HG03095 (cell line): Measurements from ENCODE around the gene EVC.

Source experiments
- ATAC-seq: cut with Tn5 transposase; IDR thresholded peaks from one replicate; pipeline ENCODE4 v1.9.1; 2021; ENCODE audit warnings: moderate library complexity; ENCODE audit not compliant: unreplicated experiment

Gene EVC

DNA sequence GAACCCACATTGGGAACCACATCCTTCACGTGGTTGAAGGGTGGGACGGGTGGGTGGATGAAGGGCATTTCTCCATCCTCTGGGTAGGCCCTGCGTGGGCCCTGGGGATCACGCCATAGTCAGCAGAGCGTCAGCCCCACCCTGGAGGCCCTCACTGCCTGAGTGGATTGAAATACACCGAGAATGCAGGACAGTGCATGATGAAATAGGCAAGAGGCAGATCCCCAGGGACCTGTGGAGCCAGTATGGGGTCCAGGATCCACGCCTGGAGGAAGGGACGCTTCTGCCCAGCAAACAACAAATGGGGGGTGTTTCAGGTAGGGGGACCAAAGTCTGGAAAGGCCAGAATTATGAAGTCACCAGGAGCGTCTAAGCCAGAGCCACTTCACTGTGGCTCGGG, 19.4 kb downstream of the EVC start:
- ATAC-seq = no peak

DNA sequence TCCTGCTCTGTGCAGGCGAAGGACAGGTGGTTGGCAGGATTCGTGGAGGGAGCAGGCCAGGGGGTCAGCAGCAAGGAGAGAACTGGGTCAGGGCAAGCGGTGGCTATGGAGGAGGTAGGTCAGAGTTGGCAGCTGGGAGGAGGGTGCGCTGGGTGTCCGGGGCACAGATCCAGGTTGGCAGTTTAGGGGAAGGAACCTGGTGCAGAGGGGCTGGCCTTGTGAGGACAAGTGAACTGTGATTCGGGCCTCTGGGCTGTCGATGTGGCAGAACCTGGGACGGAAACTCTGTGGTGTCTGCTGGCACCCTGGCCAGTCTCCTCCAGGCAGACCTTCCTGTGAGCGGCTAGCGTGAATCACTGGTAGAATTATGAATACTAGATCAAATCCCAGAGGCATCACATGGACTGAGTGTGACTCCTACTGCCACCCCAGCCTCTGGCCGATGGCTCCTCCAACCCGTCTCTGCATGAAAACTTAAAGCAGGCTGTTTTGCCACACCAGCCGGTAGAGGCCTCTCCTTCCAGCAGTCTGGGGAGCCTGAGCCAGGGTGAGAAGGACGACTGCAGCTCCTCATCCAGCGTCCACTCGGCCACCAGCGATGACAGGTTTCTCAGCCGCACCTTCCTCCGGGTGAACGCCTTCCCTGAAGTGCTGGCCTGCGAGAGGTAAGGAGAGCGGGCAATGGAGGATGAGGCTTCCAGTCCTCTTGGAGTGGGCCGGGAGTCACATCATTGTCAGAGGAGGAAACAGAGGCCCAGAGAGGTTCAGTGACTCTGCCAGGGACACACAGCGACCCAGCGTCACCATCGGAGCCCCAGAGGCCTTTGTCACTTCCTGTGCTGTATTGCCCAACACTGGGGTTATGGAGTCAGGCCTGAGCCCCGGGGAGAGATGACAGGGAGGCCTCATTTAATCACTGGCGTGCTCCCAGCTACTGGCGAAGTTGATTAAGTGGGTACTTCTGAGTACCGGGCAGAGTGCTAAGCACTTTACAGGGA, 20.3 kb downstream of the EVC start:
- no peak for ATAC-seq

GRCh38 chr4:5732158-5732557, 21.2 kb downstream of the EVC start:
- ATAC-seq = no peak

- ATAC-seq = no peak
Measured at GRCh38 chr4:5734853-5735252, 23.9 kb downstream of the EVC start.

GRCh38 chr4:5735463-5735862, 24.5 kb downstream of the EVC start:
- no peak for ATAC-seq

DNA sequence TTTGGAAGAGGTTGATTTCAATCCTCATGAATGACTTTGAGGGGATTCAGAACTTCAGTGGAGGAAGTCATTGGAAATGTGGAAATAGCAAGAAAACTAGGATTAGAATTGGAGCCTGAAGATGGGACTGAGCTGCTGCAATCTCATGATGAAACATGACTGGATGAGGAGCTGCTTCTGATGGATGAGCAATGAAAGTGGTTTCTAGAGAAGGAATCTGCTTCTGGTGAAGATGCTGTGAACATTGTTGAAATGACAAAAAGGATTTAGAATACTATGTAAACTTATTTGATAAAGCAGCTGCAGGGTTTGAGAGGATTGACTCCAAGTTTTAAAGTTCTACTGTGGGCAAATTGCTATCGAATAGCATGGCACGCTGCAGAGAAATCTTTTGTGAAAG, 27.1 kb downstream of the EVC start:
- ATAC-seq = no peak

DNA sequence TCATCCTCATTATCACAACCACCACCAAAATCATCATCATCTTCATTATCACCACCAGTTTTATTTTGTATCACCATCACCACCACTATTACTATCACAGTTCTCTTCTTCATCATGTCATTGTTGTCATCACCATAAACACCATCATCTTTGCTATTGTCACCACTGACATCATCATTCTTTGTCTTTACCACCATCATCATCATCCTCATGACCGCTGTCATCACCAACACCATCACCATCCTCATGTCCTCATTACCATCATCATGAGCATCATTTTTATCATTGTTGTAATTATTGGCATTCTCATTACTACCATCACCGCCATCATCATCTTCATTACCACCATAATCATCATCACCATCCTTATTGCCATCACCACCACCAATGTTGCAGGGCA, 31.4 kb downstream of the EVC start:
- ATAC-seq = no peak

DNA sequence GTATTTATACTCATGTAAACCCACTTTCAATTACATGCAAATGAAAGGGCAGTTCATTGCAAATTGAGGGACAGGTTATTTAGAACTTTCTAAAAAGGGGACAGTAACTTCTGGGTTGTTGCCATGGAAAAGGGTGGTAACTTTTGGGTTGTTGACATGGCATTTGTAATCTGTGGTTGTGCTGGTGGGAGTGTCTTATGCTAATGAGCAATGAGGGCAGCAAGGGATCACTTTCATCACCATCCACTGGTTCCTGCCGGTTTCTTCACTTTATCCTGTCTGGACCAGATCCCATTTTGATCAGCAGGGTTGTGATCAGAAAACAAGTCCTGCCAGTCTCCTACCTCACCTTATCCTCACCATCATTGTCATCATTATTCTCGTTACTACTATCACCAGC, 32.0 kb downstream of the EVC start:
- ATAC-seq = no peak

DNA sequence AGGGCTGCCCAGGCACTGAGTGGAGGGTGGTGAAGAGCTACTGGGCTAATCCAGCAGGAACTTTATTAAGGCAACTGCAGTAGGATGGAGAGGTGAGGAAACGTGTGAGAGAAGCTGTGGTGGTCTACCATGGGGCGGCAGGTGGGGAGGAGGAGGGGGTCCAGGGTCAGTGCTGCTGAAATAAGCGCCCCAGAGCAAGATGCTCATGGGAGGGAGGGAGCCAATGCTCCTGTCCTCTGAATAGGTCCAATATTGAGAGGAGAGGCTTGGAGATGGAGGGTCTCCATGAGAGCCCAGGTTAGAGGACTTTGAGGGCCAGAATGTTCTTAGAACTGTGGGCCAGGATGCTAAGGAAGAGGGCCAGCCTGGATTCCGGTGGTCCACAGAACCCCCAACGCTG, 35.2 kb downstream of the EVC start:
- ATAC-seq = no peak

DNA sequence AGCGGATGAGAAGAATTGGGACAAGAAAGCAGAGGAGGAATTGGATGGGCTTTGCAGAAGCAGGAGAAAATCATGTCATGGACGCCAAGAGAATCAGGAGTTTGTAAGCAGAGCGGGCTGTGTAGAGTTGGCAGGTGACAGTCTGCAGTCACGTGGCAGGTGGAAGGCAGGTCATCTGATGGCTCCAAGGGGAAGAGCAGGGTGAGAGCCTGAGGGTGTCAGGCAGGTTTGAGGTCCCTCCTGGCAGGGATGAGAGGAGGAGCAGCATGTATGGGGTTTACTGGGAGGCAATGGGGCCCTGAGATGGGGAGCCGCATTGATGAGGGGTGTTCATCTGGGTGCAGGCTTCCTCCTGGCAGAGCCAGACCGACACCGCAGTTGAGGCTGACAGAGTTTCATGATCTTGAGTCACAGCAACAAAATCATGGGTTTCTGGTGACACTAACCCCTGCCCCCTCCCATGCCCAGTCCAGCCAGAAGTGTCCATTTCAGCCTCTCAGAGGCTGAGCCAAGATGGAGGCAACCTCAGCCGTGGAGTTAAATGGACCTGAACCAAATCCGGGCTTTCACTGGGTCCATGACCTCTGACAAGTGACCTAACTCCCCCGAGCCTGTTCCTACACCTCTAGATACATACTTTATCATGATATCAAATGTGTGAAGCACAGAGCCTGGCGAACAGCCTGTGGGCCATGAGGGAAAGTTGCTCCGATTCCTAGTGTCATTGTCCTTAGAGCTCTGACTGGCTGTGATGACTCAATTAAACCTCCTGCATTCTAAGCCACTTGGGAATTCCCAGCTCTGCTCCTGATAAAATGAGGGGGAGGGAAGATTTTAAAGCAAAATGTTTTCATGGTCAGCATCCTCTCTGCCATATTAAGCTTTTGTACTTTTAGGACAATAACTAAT, 36.1 kb downstream of the EVC start:
- no peak for ATAC-seq

GRCh38 chr4:5747738-5748375, 36.9 kb downstream of the EVC start:
- ATAC-seq = no peak

DNA sequence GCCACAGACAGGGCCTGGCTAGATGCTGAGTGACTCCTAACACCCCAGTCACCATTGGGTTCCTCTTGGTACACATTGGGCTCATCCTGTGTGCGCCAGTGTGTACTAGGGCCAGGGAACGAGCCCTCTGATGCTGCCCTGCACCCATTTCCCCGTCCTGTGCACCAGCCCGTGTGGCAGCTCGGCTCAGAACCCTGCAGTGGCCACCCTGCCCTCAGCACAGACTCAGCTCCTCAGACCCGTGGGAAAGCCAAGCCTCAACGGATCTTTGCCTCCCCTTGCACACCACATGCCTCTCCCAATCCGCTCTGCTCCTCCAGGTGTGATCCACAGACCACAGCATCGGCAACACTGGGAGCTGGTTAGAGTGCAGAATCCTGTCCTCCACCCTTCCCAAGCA, 38.6 kb downstream of the EVC start:
- ATAC-seq = no peak

DNA sequence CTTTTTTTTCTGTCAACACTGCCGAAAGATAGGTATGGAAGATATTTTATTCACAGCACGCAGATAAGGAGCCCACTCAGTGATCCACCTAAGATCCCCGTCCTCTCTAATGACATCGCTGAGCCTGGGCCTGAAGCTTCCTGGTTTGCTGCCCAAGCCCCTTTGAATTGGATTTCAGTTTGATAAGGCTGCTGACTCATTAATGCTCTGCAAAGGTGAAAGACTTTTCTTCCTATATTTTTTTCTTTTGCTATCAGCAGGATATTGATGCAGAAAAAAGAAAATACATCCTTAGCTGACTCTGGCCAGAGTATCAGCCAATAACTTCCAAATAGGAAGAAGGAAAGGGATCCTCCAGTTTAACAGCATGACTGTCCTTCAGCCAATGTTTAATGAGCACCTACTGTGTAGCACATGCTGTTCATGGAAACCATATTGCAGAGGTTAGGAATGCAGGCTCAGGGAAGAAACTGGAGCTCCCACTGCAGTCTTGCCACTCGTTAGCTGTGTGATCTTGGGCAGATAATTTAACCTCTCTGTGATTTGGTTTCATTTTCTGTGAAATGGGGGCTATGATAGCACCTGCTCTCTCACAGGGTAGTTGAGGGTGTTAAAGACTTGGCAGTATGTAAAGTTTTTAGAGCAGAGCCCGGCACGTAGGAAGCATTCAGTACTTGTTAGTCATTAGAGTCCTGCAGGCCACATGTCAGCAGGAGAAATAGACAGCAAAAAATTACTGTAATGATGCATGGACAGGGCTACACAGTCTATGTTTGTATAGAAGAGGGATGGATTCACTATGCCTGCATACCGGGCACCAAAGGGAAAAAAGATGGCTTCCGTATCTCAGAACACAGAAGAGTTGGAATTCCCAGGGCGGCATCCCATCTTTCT, 39.3 kb downstream of the EVC start:
- ATAC-seq = no peak

DNA sequence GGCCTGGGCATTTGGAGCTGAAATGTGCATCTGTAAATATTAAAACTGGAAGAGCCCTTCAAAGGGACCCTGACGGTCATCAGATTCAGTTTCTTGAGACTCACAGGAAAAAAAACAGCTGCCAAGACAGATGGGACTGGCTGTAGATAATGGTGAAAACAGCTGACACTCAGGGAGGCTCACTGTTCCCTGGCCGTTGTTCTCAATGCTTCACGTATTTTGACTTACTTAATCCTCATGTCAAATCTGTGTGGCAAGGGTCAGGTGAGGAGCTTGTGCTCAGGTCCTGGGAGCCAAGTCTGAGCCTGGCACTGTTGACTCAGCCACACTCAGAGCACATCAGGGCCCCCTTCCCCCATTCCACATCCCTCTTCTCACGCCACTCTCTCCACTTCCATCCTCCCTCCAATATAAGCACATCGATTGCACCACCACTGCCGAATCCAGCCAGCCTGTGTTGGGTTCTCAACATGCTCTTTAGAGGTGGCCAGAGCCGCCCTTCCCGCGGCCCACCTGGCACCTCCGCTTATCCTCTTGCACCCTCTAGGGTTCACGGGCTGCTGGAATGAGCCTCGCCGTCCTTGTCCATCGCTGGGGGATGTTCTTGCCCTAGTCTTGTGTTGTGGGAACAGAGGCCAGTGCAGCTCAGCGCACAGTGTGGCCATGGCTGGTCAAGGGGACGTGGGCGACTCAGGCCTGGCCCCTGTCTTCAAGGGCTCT, 40.1 kb downstream of the EVC start:
- ATAC-seq = no peak

DNA sequence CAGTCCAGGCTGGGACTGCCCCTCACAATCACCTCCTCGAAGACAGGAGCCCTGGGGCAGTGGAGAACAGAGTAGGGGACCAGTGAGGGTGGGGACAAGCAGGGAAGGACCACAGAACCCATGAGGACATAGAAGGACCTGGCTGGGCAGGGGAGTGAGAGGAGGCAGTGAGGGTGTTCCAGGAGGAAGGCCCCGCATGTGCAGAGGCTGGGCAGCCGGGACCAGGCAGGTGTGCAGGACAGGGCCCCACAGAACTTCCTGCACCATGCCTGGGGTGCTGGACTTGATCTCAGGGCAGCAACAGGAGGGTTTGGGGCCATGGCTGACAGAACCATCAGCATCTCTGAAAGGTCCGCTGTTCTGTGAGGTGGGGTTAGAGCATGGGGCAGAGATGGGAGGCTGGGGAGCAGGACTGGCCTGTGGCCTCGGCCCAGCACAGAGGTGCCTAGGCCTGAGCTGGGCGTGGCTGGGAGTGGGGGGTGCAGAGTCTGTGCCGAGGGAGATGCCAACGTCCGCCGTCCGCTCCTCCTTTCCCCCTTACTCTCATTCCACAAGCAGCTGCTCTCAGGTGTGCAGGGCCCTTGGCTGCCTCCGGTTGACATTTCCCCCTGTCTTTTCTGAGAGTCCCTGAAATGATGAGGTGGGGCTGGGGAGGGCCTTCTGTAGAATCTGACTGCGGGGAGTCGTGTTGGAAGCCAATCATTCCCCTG, 40.8 kb downstream of the EVC start:
- ATAC-seq = no peak

DNA sequence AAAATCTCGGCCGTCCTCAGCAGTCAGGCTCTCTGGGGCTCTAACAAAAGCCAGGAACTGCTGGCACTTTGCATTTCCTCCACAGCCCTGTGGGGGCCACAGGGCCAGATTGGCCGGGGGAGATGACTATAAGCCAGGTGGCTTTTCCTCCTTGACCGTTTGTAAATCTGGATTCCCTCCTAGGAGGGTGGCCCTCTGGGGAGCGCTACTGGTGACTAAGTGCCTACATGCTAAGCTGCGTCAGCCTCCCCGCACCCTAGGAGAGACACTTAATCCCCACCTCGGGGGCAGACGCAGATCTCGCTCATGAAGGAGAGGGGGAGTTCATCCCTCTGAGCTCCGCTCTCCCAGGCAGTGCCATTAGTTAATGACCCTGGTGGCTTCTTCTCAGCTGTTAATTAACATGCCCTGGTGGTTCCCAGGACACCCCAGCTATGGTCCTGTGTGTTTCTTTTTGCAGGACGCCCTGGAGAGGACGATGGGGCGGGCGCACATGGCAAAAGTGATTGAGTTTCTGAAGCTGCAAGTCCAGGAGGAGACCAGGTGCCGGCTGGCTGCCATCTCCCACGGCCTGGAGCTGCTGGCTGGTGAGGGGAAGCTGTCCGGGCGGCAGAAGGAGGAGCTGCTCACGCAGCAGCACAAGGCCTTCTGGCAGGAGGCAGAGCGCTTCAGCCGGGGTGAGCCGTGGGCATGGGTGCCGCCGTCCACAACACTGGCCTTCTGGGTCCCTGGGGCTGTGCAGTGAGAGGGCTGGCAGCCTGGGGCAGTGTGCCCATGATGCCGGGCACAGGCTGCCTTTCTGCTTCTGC, 41.6 kb downstream of the EVC start:
- no peak for ATAC-seq

- ATAC-seq = no peak
Measured at GRCh38 chr4:5753366-5753765, 42.4 kb downstream of the EVC start.
